ENCODE results near the gene TNRC18.

DNA sequence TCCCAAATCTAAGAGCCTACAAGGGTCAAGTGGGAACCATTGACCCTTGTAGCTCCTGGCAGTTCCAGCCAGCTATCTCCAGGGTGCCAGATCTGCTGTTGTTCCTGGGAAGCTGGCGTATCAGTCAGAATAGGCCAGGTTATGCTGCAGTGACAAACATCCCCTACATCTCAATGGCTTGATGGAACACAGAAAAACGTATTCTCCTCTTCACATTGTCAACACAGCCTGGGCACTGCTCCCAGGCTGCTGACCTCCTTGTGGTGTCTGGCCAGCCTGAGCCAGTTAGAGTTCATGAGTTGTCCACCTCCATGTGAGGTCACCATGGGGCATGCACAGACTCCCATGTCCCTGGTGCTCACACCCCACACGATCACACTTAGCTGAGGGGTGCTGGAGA, 9.5 kb upstream of the TNRC18 start:
- TF ChIP-seq, protein P1, sequence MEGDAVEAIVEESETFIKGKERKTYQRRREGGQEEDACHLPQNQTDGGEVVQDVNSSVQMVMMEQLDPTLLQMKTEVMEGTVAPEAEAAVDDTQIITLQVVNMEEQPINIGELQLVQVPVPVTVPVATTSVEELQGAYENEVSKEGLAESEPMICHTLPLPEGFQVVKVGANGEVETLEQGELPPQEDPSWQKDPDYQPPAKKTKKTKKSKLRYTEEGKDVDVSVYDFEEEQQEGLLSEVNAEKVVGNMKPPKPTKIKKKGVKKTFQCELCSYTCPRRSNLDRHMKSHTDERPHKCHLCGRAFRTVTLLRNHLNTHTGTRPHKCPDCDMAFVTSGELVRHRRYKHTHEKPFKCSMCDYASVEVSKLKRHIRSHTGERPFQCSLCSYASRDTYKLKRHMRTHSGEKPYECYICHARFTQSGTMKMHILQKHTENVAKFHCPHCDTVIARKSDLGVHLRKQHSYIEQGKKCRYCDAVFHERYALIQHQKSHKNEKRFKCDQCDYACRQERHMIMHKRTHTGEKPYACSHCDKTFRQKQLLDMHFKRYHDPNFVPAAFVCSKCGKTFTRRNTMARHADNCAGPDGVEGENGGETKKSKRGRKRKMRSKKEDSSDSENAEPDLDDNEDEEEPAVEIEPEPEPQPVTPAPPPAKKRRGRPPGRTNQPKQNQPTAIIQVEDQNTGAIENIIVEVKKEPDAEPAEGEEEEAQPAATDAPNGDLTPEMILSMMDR (IDR thresholded peaks at IDR 0.05; ENCODE audit: borderline replicate concordance, extremely low read depth, low read length, poor library complexity, severe bottlenecking): no peak
- no peak for TF ChIP-seq EZH2 (IDR thresholded peaks at IDR 0.05; ENCODE audit: borderline replicate concordance, low read depth, low read length, severe bottlenecking)

All from DND-41 (cell line).